ENCODE measurements around the gene NDUFV3.

DNA sequence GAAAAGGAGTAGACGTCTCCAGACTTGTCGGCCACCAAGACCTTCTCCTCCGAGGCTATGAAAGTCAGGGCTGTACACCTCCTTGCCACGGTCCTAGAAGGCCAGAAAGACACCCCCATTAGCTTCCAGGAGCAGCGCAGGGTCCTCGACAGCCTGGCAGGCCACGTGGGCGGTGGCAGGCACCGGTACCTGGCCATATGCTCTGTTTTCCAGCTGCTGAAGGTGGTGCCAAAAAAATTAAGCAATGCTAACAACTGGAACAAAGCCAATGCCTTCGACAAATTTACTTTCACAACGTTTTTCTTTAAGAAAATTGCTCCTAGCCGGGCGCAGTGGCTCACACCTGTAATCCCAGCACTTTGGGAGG, 29.6 kb upstream of the NDUFV3 start:
- TF ChIP-seq, protein P1, sequence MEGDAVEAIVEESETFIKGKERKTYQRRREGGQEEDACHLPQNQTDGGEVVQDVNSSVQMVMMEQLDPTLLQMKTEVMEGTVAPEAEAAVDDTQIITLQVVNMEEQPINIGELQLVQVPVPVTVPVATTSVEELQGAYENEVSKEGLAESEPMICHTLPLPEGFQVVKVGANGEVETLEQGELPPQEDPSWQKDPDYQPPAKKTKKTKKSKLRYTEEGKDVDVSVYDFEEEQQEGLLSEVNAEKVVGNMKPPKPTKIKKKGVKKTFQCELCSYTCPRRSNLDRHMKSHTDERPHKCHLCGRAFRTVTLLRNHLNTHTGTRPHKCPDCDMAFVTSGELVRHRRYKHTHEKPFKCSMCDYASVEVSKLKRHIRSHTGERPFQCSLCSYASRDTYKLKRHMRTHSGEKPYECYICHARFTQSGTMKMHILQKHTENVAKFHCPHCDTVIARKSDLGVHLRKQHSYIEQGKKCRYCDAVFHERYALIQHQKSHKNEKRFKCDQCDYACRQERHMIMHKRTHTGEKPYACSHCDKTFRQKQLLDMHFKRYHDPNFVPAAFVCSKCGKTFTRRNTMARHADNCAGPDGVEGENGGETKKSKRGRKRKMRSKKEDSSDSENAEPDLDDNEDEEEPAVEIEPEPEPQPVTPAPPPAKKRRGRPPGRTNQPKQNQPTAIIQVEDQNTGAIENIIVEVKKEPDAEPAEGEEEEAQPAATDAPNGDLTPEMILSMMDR (IDR thresholded peaks at IDR 0.05): no peak
- no peak for TF ChIP-seq POLR2AphosphoS5 (IDR thresholded peaks at IDR 0.05)

All from breast epithelium (tissue), 3 donors.